Ovary (tissue), 9 donors: ENCODE measurements around the gene FHL3. TPM values are rescaled to one million over a fixed set of nuclear protein-coding genes. Genes with fewer than 3 reads are reported as not detected.

Experiments used
- DNase-seq, 5 donors: peaks; one replicate each; pipeline ENCODE4 v3.0.0-alpha.2; 2019 to 2020
- H3K27ac ChIP-seq, 2 donors: fragments of 200-600 bp; one replicate each; pipeline versions ENCODE4 v1.5.1 to v1.8.0; 2019 to 2022
- H3K27me3 ChIP-seq: fragments of 200-600 bp; one replicate; pipeline ENCODE4 v1.8.0; 2022
- H3K36me3 ChIP-seq: fragments of 200-600 bp; sonication (generic); one replicate; pipeline ENCODE4 v1.5.1; 2019
- H3K4me1 ChIP-seq: one replicate; pipeline ENCODE4 v1.8.1; 2013; ENCODE audit warnings: mild to moderate bottlenecking, moderate library complexity; ENCODE audit not compliant: insufficient read depth
- H3K4me3 ChIP-seq: fragments of 200-600 bp; sonication (generic); one replicate; pipeline ENCODE4 v1.5.1; 2017
- H3K9me3 ChIP-seq, 2 donors: fragments of 200-600 bp in 1 of 2; sonication (generic) in 1 of 2; one replicate each; pipeline versions ENCODE4 v1.5.1 to v1.8.1; 2013 to 2019; ENCODE audit warnings: mild to moderate bottlenecking in 1 of 2, moderate library complexity in 1 of 2
- EP300 ChIP-seq: sonication (generic); formaldehyde crosslinking; IDR thresholded peaks from one replicate; pipeline ENCODE4 v1.6.1; 2017; ENCODE audit warnings: antibody characterized with exemption
- POLR2A ChIP-seq: fragments of 450-650 bp; IDR thresholded peaks from one replicate; pipeline ENCODE4 v1.6.1; 2017; ENCODE audit warnings: antibody characterized with exemption, mild to moderate bottlenecking, moderate library complexity
- WGBS, 3 donors: extraction: QIAGEN DNeasy Blood & Tissue Kit in 1 of 3; methylation state at CpG; one replicate each; pipeline versions ENCODE4 v1.1.5 to v1.1.7; 2013 to 2017; 5-methylcytosine and 5-hydroxymethylcytosine counted together
- intact Hi-C, 4 donors: fragments of 100-400 bp; cut with DNase I; formaldehyde crosslinking; loops; one replicate each; pipeline versions ENCODE4 v1.11.0 to v1.15.1; 2022 to 2023
- polyA plus RNA-seq, 2 donors: library from polyadenylated mRNA; stranded (reverse); fragments of 200-250 nt in 1 of 2; fragments of 350-450 nt in 1 of 2; fragmentation: Illumina TruSeq in 1 of 2; extraction: RNeasy Lipid Tissue Mini Kit (QIAGEN cat#74804) in 1 of 2; gene quantifications; one replicate each; pipeline ENCODE4 v1.2.3, GENCODE V29; 2013 to 2014
- total RNA-seq, 7 donors: library from RNA; depleted of rRNA in 2 of 7; stranded (reverse); fragments of >200 nt in 2 of 7; fragmentation: NEBNext Ultra II Directional in 3 of 7; extraction: Animal tissue kit (Norgen Biotek cat#: 25700) in 3 of 7; gene quantifications; one replicate each; pipeline versions ENCODE4 v1.1.0 to v1.2.4, GENCODE V29; 2016 to 2023
- TF ChIP-seq, protein P1 (sequence below), 3 donors: fragments of 450-650 bp in 2 of 3; fragments of 200-600 bp in 1 of 3; IDR thresholded peaks; one replicate each; pipeline versions ENCODE4 v1.5.1 to v1.8.0; 2016 to 2022; ENCODE audit warnings: antibody characterized with exemption in 3 of 3, mild to moderate bottlenecking in 1 of 3
- donor health status: DM: no; HTN: no; CAD: no; lungs with moderate emphysema.
- donor health status: DM: no; HTN: no; CAD: no.
- donor health status: Bipolar disorder and iron deficiency.
- donor health status: DM: yes; HTN: yes; CAD: no.
- donor health status: DM: no; HTN: no; CAD: no.
- donor health status: DM: yes; HTN: yes; CAD: no.

The FHL3 gene
- total and polyA plus RNA-seq, 9 donors: 13.9 to 63.3 (median 28.8) TPM

DNA sequence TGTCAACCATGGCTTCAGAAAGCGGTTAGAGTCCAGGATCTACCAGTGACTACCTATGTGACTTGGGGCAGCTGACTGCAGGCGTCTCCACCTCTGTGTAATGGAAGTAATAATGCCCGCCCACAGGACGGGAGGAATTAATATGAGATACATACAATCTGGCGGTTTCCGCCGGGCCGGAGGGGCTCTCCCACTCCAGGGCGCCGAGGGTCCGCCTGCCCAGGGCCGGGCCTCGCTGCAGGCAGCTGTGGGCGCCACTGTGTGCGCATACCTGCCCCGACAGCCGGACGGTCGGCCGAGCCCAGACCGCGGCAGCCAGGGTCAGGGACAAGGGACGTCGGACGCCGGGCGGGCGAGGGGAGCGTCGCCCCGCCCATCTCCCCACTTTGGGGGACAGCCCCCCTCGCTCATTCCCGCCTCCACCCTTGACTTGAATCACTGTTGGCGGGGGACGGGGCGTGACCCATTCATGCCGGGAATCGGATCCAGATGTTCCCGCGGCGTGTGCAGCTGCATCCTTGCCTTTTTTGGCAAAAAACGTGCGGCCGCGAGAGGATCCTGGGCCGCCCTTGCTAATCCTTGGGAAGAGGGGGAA is 9.5 kb downstream of the FHL3 start:
- no peaks in the 10 kb centered on the region for H3K36me3 ChIP-seq
- WGBS, 3 donors: 1 to 2% (median 1%) methylated on average over 42 to 46 of the region's 46 CpGs
- H3K27me3 ChIP-seq: no peaks in the 10 kb centered on the region
- H3K9me3 ChIP-seq: no peaks in the 10 kb centered on the region
- peak overlapping the region; percentile 40 for H3K4me3 ChIP-seq
- peak overlapping the region; percentile 26 to 75 for H3K27ac ChIP-seq
- H3K4me1 ChIP-seq: peaks cover 20% of the 10 kb centered on the region
- DNase-seq: peak; percentile 84 to 95 (median 86)
- intact Hi-C loops: no loop called here
- TF ChIP-seq POLR2A (no peak), EP300 (peak; percentile 85)

DNA sequence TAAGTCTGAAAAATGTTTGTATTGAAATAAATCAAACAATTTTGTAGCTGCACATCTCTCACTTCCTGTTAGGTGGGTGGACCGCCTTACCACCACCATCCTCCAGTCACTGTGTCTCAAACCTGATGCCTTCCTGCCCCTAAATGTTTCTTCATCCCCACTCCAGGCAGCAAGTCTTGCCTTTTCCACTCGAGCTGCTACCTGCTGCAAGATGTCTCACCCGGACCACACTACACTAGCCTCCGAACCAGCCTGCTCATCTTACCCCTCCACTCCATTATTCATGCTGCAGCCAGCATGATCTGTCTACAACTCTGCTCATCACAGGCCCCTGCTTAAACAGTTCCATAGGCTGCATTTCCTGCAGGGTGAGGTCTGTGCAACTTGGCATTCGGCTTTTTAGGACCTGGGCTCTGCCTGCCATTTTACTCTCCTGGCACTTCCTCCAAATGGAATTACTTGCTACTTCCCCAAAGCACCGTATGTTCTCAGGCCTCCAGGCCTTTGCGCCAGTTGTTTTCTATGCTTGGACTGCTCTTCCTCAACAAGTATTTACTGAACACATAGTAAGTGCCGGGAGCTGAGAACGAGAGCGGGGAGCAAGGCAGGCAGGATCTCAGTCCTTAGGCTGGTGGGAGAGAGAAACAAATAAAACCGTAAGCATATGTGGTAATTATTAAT is 10.3 kb downstream of the FHL3 start:
- intact Hi-C loops: no loop called here
- Histone ChIP-seq H3K4me3 (peak overlapping the region; percentile 40), H3K9me3 (no peaks in the 10 kb centered on the region), H3K36me3 (no peaks in the 10 kb centered on the region), H3K27me3 (no peaks in the 10 kb centered on the region), H3K27ac (no peak overlapping the region), H3K4me1 (peaks cover 13% of the 10 kb centered on the region)
- TF ChIP-seq, protein P1, sequence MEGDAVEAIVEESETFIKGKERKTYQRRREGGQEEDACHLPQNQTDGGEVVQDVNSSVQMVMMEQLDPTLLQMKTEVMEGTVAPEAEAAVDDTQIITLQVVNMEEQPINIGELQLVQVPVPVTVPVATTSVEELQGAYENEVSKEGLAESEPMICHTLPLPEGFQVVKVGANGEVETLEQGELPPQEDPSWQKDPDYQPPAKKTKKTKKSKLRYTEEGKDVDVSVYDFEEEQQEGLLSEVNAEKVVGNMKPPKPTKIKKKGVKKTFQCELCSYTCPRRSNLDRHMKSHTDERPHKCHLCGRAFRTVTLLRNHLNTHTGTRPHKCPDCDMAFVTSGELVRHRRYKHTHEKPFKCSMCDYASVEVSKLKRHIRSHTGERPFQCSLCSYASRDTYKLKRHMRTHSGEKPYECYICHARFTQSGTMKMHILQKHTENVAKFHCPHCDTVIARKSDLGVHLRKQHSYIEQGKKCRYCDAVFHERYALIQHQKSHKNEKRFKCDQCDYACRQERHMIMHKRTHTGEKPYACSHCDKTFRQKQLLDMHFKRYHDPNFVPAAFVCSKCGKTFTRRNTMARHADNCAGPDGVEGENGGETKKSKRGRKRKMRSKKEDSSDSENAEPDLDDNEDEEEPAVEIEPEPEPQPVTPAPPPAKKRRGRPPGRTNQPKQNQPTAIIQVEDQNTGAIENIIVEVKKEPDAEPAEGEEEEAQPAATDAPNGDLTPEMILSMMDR (IDR thresholded peaks at IDR 0.05): no peak
- no peak for DNase-seq
- WGBS, 3 donors: 51 to 57% (median 54%) methylated on average over 11 of the region's 11 CpGs

DNA sequence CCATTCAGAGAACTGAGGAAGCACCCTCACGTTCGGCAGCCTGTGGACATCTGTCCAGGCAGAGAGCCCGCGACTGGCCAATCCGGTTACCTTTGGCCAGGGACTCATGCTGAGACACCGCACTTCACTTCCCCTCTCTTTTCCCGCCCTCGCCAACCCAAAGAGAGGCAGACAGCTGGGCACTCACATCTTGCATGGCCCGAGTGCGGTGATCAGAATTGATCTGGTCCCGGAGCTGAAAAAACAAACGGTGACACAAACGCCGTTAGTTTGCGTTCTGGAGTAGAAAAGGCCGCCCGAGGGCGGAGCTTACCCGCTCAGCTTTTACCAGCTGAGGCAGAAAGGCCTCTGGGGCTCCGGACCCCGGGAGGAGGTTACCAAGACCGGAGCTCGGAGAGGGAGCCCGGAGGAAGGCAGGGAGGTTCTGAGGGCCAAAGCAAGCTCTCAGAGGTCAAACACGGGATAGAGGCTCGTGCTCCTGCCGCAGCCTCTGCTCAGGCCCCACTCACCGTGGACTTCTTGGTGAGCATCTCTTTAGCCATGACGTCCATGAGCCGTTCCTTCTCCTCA is 15.9 kb downstream of the FHL3 start:
- peaks cover 3% of the 10 kb centered on the region for H3K4me1 ChIP-seq
- DNase-seq: peak in 2 of 5 donors; percentile 30 to 55
- no peaks in the 10 kb centered on the region for H3K27me3 ChIP-seq
- peak overlapping the region; percentile 81 for H3K4me3 ChIP-seq
- no peaks in the 10 kb centered on the region for H3K9me3 ChIP-seq
- 0% methylated on average over 29 to 30 of the region's 30 CpGs for WGBS, 3 donors
- TF ChIP-seq EP300 (no peak), POLR2A (no peak)
- TF ChIP-seq, protein P1 (IDR thresholded peaks at IDR 0.05): no peak
- H3K27ac ChIP-seq: peak overlapping the region in 1 of 2 donors; percentile 10
- no peaks in the 10 kb centered on the region for H3K36me3 ChIP-seq
- intact Hi-C loops: loop anchor here in 1 of 4 donors (5.0 kb wide), 1 partner anchor 38 kb away; no protein-coding TSS in a partner anchor

DNA sequence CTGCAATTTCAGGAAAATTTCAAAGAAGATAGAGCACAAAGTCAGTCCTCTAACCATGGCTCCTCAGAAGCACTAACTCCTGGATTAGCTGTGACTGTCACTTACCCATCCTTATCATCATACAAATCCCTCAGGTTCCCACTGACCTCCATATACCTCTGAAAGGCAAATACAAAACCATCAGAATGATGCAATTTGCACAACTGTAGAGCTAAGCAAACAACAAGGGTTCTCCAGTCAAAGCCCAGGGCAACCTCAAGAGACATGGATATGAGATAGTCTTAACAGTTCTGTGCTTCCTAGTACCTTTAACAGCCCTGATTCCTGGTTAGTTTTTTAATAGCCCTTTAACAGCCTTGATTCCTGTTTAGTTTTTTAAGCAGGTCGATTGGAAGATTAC is 17.6 kb downstream of the FHL3 start:
- TF ChIP-seq EP300: no peak
- H3K36me3 ChIP-seq: no peaks in the 10 kb centered on the region
- intact Hi-C loops: loop anchor here in 1 of 4 donors (5.0 kb wide), 1 partner anchor 40 kb away; no protein-coding TSS in a partner anchor
- no peak for DNase-seq
- H3K4me3 ChIP-seq: no peak overlapping the region
- no peaks in the 10 kb centered on the region for H3K27me3 ChIP-seq
- no peak overlapping the region for H3K27ac ChIP-seq
- H3K4me1 ChIP-seq: peaks cover 3% of the 10 kb centered on the region
- WGBS, 3 donors: 43 to 54% (median 53%) methylated on average over 1 of the region's 1 CpG
- H3K9me3 ChIP-seq: no peaks in the 10 kb centered on the region

DNA sequence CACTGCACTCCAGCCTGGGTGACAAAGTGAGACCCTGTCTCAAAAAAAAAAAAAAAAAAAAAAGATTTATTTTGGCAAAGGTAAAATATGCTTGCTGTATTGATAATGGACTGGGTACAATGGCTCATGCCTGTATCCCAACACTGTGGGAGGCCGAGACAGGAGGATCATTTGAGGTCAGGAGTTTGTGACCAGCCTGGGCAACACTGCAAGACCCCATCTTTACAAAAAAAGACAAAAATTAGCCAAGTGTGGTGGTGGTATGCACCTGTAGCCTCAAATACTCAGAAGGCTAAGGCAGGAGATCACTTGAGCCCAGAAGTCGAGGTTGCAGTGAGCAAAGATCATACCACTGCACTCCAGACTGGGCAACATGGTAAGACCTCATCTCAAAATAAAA is 21.8 kb downstream of the FHL3 start:
- intact Hi-C loops: no loop called here
- no peaks in the 10 kb centered on the region for H3K9me3 ChIP-seq
- no peaks in the 10 kb centered on the region for H3K27me3 ChIP-seq
- H3K27ac ChIP-seq: no peak overlapping the region
- H3K36me3 ChIP-seq: no peaks in the 10 kb centered on the region
- no peak overlapping the region for H3K4me3 ChIP-seq
- 90 to 94% (median 93%) methylated on average over 2 of the region's 2 CpGs for WGBS, 3 donors
- TF ChIP-seq, protein P1 (IDR thresholded peaks at IDR 0.05): no peak
- TF ChIP-seq EP300 (no peak), POLR2A (no peak)
- no peaks in the 10 kb centered on the region for H3K4me1 ChIP-seq
- DNase-seq: no peak
